Retinal pigment epithelial cell (primary cell): ENCODE data around the gene ARHGEF40.

Source experiments
- DNase-seq: peaks from one replicate; pipeline ENCODE4 v3.0.0-alpha.2; 2010; ENCODE audit warnings: low read depth
- H3K4me3 ChIP-seq: 2 replicates; pipeline ENCODE4 v1.5.1; 2011; ENCODE audit warnings: mild to moderate bottlenecking, low read length, control low read depth, moderate library complexity
- TF ChIP-seq, protein P1 (sequence below): conservative IDR thresholded peaks from 2 replicates; pipeline ENCODE4 v1.5.1; 2011; ENCODE audit warnings: low read depth, low read length, control low read depth, inconsistent platforms

ARHGEF40 gene

DNA sequence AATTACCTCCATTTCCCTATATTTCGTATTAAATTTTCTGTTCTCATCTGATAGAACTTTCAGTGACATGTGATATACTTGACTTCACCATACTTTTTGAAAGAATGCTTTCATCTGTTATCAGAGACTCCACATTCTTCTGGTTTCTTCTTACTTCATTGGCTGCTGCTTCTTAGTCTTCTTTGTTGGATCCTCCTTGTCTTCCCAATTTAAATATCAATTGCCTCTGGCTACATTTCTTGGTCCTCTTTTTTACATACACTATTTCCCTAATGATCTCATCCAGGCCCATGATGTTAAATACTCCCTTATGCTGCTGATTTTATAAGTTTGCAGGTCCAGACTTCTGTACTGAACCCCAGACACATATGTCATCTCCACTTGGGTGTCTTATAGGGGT, 63.8 kb downstream of the ARHGEF40 start:
- no peak for DNase-seq
- TF ChIP-seq, protein P1, sequence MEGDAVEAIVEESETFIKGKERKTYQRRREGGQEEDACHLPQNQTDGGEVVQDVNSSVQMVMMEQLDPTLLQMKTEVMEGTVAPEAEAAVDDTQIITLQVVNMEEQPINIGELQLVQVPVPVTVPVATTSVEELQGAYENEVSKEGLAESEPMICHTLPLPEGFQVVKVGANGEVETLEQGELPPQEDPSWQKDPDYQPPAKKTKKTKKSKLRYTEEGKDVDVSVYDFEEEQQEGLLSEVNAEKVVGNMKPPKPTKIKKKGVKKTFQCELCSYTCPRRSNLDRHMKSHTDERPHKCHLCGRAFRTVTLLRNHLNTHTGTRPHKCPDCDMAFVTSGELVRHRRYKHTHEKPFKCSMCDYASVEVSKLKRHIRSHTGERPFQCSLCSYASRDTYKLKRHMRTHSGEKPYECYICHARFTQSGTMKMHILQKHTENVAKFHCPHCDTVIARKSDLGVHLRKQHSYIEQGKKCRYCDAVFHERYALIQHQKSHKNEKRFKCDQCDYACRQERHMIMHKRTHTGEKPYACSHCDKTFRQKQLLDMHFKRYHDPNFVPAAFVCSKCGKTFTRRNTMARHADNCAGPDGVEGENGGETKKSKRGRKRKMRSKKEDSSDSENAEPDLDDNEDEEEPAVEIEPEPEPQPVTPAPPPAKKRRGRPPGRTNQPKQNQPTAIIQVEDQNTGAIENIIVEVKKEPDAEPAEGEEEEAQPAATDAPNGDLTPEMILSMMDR = no peak
- no peak overlapping the region for H3K4me3 ChIP-seq

GRCh38 chr14:21136024-21136423, 65.9 kb downstream of the ARHGEF40 start:
- no peak overlapping the region for H3K4me3 ChIP-seq
- TF ChIP-seq, protein P1 = peak; percentile 74
- DNase-seq = no peak
